Activated CD8-positive, alpha-beta T cell treated with anti-CD3 and anti-CD28 coated beads, Interleukin-2, amount 10 ng/mL, durations not matched to agents 7 days and 5 days (primary cell): Measurements from ENCODE around the gene TUSC7. TPM values are rescaled to one million over a fixed set of nuclear protein-coding genes. Genes with fewer than 3 reads are reported as not detected.

ENCODE experiments used
- ATAC-seq: fragments of 150-1000 bp; cut with Tn5 transposase; one replicate; pipeline ENCODE4 v1.10.0; 2021; ENCODE audit warnings: moderate library complexity
- CTCF ChIA-PET: fragments of 350-600 bp; sonication (Branson Sonifier 250); formaldehyde crosslinking; loops from one replicate; lab custom pipeline; 2021; ENCODE audit warnings: antibody characterized with exemption; lab: Charles Lee
- POLR2A ChIA-PET: fragments of 350-600 bp; sonication (Branson Sonifier 250); formaldehyde crosslinking; loops from one replicate; lab custom pipeline; 2021; ENCODE audit warnings: antibody characterized with exemption; lab: Charles Lee
- DNase-seq: peaks from one replicate; pipeline ENCODE4 v3.0.0-alpha.2; 2020
- H3K27ac Mint-ChIP-seq: one replicate; pipeline ENCODE4 v1.8.0; 2021; ENCODE audit warnings: mild to moderate bottlenecking, mixed read lengths
- H3K27me3 Mint-ChIP-seq: one replicate; pipeline ENCODE4 v1.8.0; 2021; ENCODE audit warnings: low read depth, mixed read lengths
- H3K36me3 Mint-ChIP-seq: one replicate; pipeline ENCODE4 v1.8.0; 2021; ENCODE audit warnings: low read depth, mixed read lengths
- H3K4me1 Mint-ChIP-seq: one replicate; pipeline ENCODE4 v1.8.0; 2021; ENCODE audit warnings: low read depth, mixed read lengths
- H3K4me3 Mint-ChIP-seq: one replicate; pipeline ENCODE4 v1.8.0; 2021; ENCODE audit warnings: mild to moderate bottlenecking, mixed read lengths
- H3K9me3 Mint-ChIP-seq: one replicate; pipeline ENCODE4 v1.8.0; 2022; ENCODE audit warnings: mixed read lengths; ENCODE audit not compliant: insufficient read depth
- total RNA-seq, 2 experiments: library from RNA; stranded (reverse); gene quantifications; one replicate each; pipeline ENCODE4 v1.2.3, GENCODE V29; 2021

TUSC7 gene
- not detected for total RNA-seq

GRCh38 chr3:116709479-116709878, at the start of gene TUSC7:
Gene TUSC7 (plus strand): TSS chr3:116709779.
- Mint-ChIP-seq H3K27me3 (no peaks in the 10 kb centered on the region), H3K4me1 (no peaks in the 10 kb centered on the region), H3K36me3 (no peaks in the 10 kb centered on the region), H3K9me3 (no peaks in the 10 kb centered on the region), H3K4me3 (no peak within 1 kb of the TSS), H3K27ac (no peak within 1 kb of the TSS)
- ChIA-PET CTCF (no interaction called here), POLR2A (no interaction called here)
- ATAC-seq (no peak), DNase-seq (no peak)

- no peak overlapping the region for H3K27ac Mint-ChIP-seq
- ATAC-seq (no peak), DNase-seq (no peak)
- no peaks in the 10 kb centered on the region for H3K36me3 Mint-ChIP-seq
- no peak overlapping the region for H3K4me3 Mint-ChIP-seq
- H3K4me1 Mint-ChIP-seq: no peaks in the 10 kb centered on the region
- ChIA-PET CTCF (no interaction called here), POLR2A (no interaction called here)
- no peaks in the 10 kb centered on the region for H3K27me3 Mint-ChIP-seq
- no peaks in the 10 kb centered on the region for H3K9me3 Mint-ChIP-seq
Observed at GRCh38 chr3:116661196-116661595, 48.4 kb upstream of the TUSC7 start.

GRCh38 chr3:116663161-116664110, 46.1 kb upstream of the TUSC7 start:
- Mint-ChIP-seq H3K4me1 (no peaks in the 10 kb centered on the region), H3K4me3 (no peak overlapping the region), H3K27me3 (no peaks in the 10 kb centered on the region), H3K36me3 (no peaks in the 10 kb centered on the region), H3K27ac (no peak overlapping the region), H3K9me3 (no peaks in the 10 kb centered on the region)
- CTCF ChIA-PET: no interaction called here
- no peak for DNase-seq
- no peak for ATAC-seq
- POLR2A ChIA-PET: no interaction called here

GRCh38 chr3:116667324-116667723, 42.3 kb upstream of the TUSC7 start:
- Mint-ChIP-seq H3K9me3 (peaks cover 4% of the 10 kb centered on the region), H3K36me3 (no peaks in the 10 kb centered on the region), H3K4me3 (no peak overlapping the region), H3K27me3 (no peaks in the 10 kb centered on the region), H3K27ac (no peak overlapping the region), H3K4me1 (no peaks in the 10 kb centered on the region)
- CTCF ChIA-PET: no interaction called here
- ATAC-seq (no peak), DNase-seq (no peak)
- POLR2A ChIA-PET: no interaction called here

- no peak overlapping the region for H3K4me3 Mint-ChIP-seq
- H3K27ac Mint-ChIP-seq: no peak overlapping the region
- no peaks in the 10 kb centered on the region for H3K36me3 Mint-ChIP-seq
- CTCF ChIA-PET: no interaction called here
- peaks cover 4% of the 10 kb centered on the region for H3K9me3 Mint-ChIP-seq
- POLR2A ChIA-PET: no interaction called here
- H3K4me1 Mint-ChIP-seq: no peaks in the 10 kb centered on the region
- no peaks in the 10 kb centered on the region for H3K27me3 Mint-ChIP-seq
- DNase-seq (no peak), ATAC-seq (no peak)
Observed at GRCh38 chr3:116667791-116668190, 41.8 kb upstream of the TUSC7 start.

- DNase-seq (no peak), ATAC-seq (no peak)
- no peak overlapping the region for H3K27ac Mint-ChIP-seq
- no peak overlapping the region for H3K4me3 Mint-ChIP-seq
- ChIA-PET POLR2A (interaction anchor here (0.6 kb wide), 1 partner anchor 8 kb away, joined by 5 read pairs; no protein-coding TSS in a partner anchor), CTCF (no interaction called here)
- no peaks in the 10 kb centered on the region for H3K36me3 Mint-ChIP-seq
- no peaks in the 10 kb centered on the region for H3K27me3 Mint-ChIP-seq
- H3K9me3 Mint-ChIP-seq: peaks cover 4% of the 10 kb centered on the region
- H3K4me1 Mint-ChIP-seq: no peaks in the 10 kb centered on the region
Observed at GRCh38 chr3:116669576-116669975, 40.0 kb upstream of the TUSC7 start.

- POLR2A ChIA-PET: no interaction called here
- no peak overlapping the region for H3K27ac Mint-ChIP-seq
- ATAC-seq: no peak
- no peaks in the 10 kb centered on the region for H3K4me1 Mint-ChIP-seq
- no peak for DNase-seq
- H3K9me3 Mint-ChIP-seq: peaks cover 4% of the 10 kb centered on the region
- H3K27me3 Mint-ChIP-seq: no peaks in the 10 kb centered on the region
- CTCF ChIA-PET: no interaction called here
- H3K36me3 Mint-ChIP-seq: no peaks in the 10 kb centered on the region
- H3K4me3 Mint-ChIP-seq: no peak overlapping the region
Observed at GRCh38 chr3:116671151-116671550, 38.4 kb upstream of the TUSC7 start.

- no peak for DNase-seq
- ChIA-PET CTCF (no interaction called here), POLR2A (no interaction called here)
- no peak for ATAC-seq
- Mint-ChIP-seq H3K36me3 (no peaks in the 10 kb centered on the region), H3K4me1 (no peaks in the 10 kb centered on the region), H3K27me3 (no peaks in the 10 kb centered on the region), H3K4me3 (no peak overlapping the region), H3K27ac (no peak overlapping the region), H3K9me3 (no peaks in the 10 kb centered on the region)
Observed at GRCh38 chr3:116678853-116679252, 30.7 kb upstream of the TUSC7 start.

GRCh38 chr3:116691041-116691440, 18.5 kb upstream of the TUSC7 start:
- no peaks in the 10 kb centered on the region for H3K27me3 Mint-ChIP-seq
- no peak overlapping the region for H3K4me3 Mint-ChIP-seq
- ChIA-PET POLR2A (no interaction called here), CTCF (no interaction called here)
- DNase-seq (no peak), ATAC-seq (no peak)
- H3K27ac Mint-ChIP-seq: no peak overlapping the region
- no peaks in the 10 kb centered on the region for H3K4me1 Mint-ChIP-seq
- no peaks in the 10 kb centered on the region for H3K36me3 Mint-ChIP-seq
- no peaks in the 10 kb centered on the region for H3K9me3 Mint-ChIP-seq

GRCh38 chr3:116701070-116701469, 8.5 kb upstream of the TUSC7 start:
- H3K4me1 Mint-ChIP-seq: no peaks in the 10 kb centered on the region
- ChIA-PET CTCF (no interaction called here), POLR2A (no interaction called here)
- DNase-seq: no peak
- ATAC-seq: no peak
- no peak overlapping the region for H3K4me3 Mint-ChIP-seq
- H3K9me3 Mint-ChIP-seq: no peaks in the 10 kb centered on the region
- H3K36me3 Mint-ChIP-seq: no peaks in the 10 kb centered on the region
- no peak overlapping the region for H3K27ac Mint-ChIP-seq
- H3K27me3 Mint-ChIP-seq: no peaks in the 10 kb centered on the region

GRCh38 chr3:116702334-116702733, 7.2 kb upstream of the TUSC7 start:
- ChIA-PET POLR2A (no interaction called here), CTCF (no interaction called here)
- H3K4me3 Mint-ChIP-seq: no peak overlapping the region
- no peak overlapping the region for H3K27ac Mint-ChIP-seq
- H3K9me3 Mint-ChIP-seq: no peaks in the 10 kb centered on the region
- DNase-seq (no peak), ATAC-seq (no peak)
- no peaks in the 10 kb centered on the region for H3K27me3 Mint-ChIP-seq
- H3K4me1 Mint-ChIP-seq: no peaks in the 10 kb centered on the region
- H3K36me3 Mint-ChIP-seq: no peaks in the 10 kb centered on the region

GRCh38 chr3:116707531-116707930, 2.0 kb upstream of the TUSC7 start:
- H3K27ac Mint-ChIP-seq: no peak overlapping the region
- ChIA-PET CTCF (no interaction called here), POLR2A (no interaction called here)
- no peaks in the 10 kb centered on the region for H3K4me1 Mint-ChIP-seq
- H3K27me3 Mint-ChIP-seq: no peaks in the 10 kb centered on the region
- no peaks in the 10 kb centered on the region for H3K9me3 Mint-ChIP-seq
- H3K36me3 Mint-ChIP-seq: no peaks in the 10 kb centered on the region
- no peak overlapping the region for H3K4me3 Mint-ChIP-seq
- DNase-seq: no peak
- ATAC-seq: no peak
